Smooth muscle cell (in vitro differentiated cells): ENCODE measurements around the gene CCDC120. TPM values are rescaled to one million over a fixed set of nuclear protein-coding genes. Genes with fewer than 3 reads are reported as not detected.

Experiments
- DNase-seq: peaks from one replicate; lab custom pipeline; 2025; ENCODE audit not compliant: unreplicated experiment; lab: John Stamatoyannopoulos, UW
- H2AFZ ChIP-seq: fragments of 200-600 bp; sonication (generic); 2 replicates; pipeline ENCODE4 v1.6.0; 2016; ENCODE audit warnings: antibody characterized with exemption, low read depth, mild to moderate bottlenecking
- H3F3A ChIP-seq: fragments of 200-600 bp; sonication (generic); 2 replicates; pipeline ENCODE4 v1.6.0; 2017; ENCODE audit warnings: antibody characterized with exemption, low read depth
- H3K27ac ChIP-seq: fragments of 200-600 bp; sonication (generic); 2 replicates; pipeline ENCODE4 v1.5.1; 2016; ENCODE audit warnings: low read depth, mild to moderate bottlenecking
- H3K27me3 ChIP-seq: fragments of 200-600 bp; sonication (generic); 2 replicates; pipeline ENCODE4 v1.6.1; 2016; ENCODE audit warnings: low read depth, mild to moderate bottlenecking
- H3K36me3 ChIP-seq: fragments of 200-600 bp; sonication (generic); 2 replicates; pipeline ENCODE4 v1.5.1; 2016; ENCODE audit warnings: low read depth
- H3K4me1 ChIP-seq: fragments of 200-600 bp; sonication (generic); 2 replicates; pipeline ENCODE4 v1.5.1; 2016; ENCODE audit warnings: low read depth
- H3K4me2 ChIP-seq: fragments of 200-600 bp; sonication (generic); 2 replicates; pipeline ENCODE4 v1.6.0; 2016; ENCODE audit warnings: mild to moderate bottlenecking
- H3K4me3 ChIP-seq: fragments of 200-600 bp; sonication (generic); 2 replicates; pipeline ENCODE4 v1.5.1; 2016; ENCODE audit warnings: mild to moderate bottlenecking
- H3K79me2 ChIP-seq: fragments of 200-600 bp; sonication (generic); 2 replicates; pipeline ENCODE4 v1.6.0; 2016; ENCODE audit warnings: low read depth, mild to moderate bottlenecking
- H3K9ac ChIP-seq: fragments of 200-600 bp; sonication (generic); 2 replicates; pipeline ENCODE4 v1.6.0; 2016; ENCODE audit warnings: low read depth
- H3K9me3 ChIP-seq: fragments of 200-600 bp; sonication (generic); replicated peaks from 2 replicates; pipeline ENCODE4 v1.5.1; 2016; ENCODE audit warnings: low read depth
- H4K20me1 ChIP-seq: fragments of 200-600 bp; sonication (generic); 2 replicates; pipeline ENCODE4 v1.6.0; 2016; ENCODE audit warnings: low read depth
- CTCF ChIP-seq: fragments of 200-600 bp; sonication (generic); IDR thresholded peaks from 2 replicates; pipeline ENCODE4 v1.5.1; 2017; ENCODE audit warnings: borderline replicate concordance, mild to moderate bottlenecking, antibody characterized with exemption; ENCODE audit not compliant: insufficient read depth, poor library complexity, severe bottlenecking
- WGBS: methylation state at CpG from one replicate; pipeline ENCODE4 v1.1.7; 2016; ENCODE audit warnings: low lambda C conversion rate; 5-methylcytosine and 5-hydroxymethylcytosine counted together
- polyA plus RNA-seq: library from polyadenylated mRNA; unstranded; fragments of >200 nt; fragmentation: Nextera tagmentation; extraction: Ambion mirVana; gene quantifications from 2 replicates; pipeline ENCODE4 v1.2.1, GENCODE V29; 2016
- total RNA-seq: library from RNA; depleted of rRNA; stranded (reverse); fragments of >200 nt; gene quantifications from 2 replicates; pipeline ENCODE4 v1.2.3, GENCODE V29; 2014

Gene CCDC120
- total and polyA plus RNA-seq, 2 experiments from 2014 or later, result 2.0 to 5.4 TPM

GRCh38 chrX:49054073-49054762 lies 4.6 kb upstream of the CCDC120 start:
- Histone ChIP-seq H3K4me3 (peak overlapping the region; percentile 62), H3F3A (no peaks in the 10 kb centered on the region), H3K36me3 (no peaks in the 10 kb centered on the region), H4K20me1 (no peaks in the 10 kb centered on the region), H3K27me3 (no peaks in the 10 kb centered on the region), H3K27ac (no peak overlapping the region), H3K9ac (no peak overlapping the region), H3K9me3 (no peaks in the 10 kb centered on the region), H3K4me1 (no peaks in the 10 kb centered on the region), H3K4me2 (peak overlapping the region; percentile 86), H2AFZ (no peak overlapping the region), H3K79me2 (no peaks in the 10 kb centered on the region)
- no peak for TF ChIP-seq CTCF
- no peak for DNase-seq
- 81% methylated on average over 5 of the region's 5 CpGs for WGBS

GRCh38 chrX:49059201-49059600 lies 402 bp downstream of the CCDC120 start:
- Histone ChIP-seq H2AFZ (no peak overlapping the region), H3K4me1 (no peaks in the 10 kb centered on the region), H3K79me2 (no peaks in the 10 kb centered on the region), H3F3A (no peaks in the 10 kb centered on the region), H3K9me3 (no peaks in the 10 kb centered on the region), H3K4me2 (peak overlapping the region; percentile 44), H3K9ac (no peak overlapping the region), H3K4me3 (peak overlapping the region; percentile 41), H3K27ac (peak overlapping the region; percentile 49), H4K20me1 (no peaks in the 10 kb centered on the region), H3K27me3 (no peaks in the 10 kb centered on the region), H3K36me3 (no peaks in the 10 kb centered on the region)
- TF ChIP-seq CTCF, result no peak
- DNase-seq, result no peak
- WGBS, result 60% methylated on average over 3 of the region's 6 CpGs

GRCh38 chrX:49059681-49060085 lies 884 bp downstream of the CCDC120 start:
- H3K79me2 ChIP-seq, result no peaks in the 10 kb centered on the region
- no peak for DNase-seq
- H3K9ac ChIP-seq, result no peak overlapping the region
- no peaks in the 10 kb centered on the region for H3K36me3 ChIP-seq
- peak overlapping the region; percentile 49 for H3K27ac ChIP-seq
- no peaks in the 10 kb centered on the region for H4K20me1 ChIP-seq
- H2AFZ ChIP-seq, result no peak overlapping the region
- H3F3A ChIP-seq, result no peaks in the 10 kb centered on the region
- peak overlapping the region; percentile 41 for H3K4me3 ChIP-seq
- H3K4me2 ChIP-seq, result no peak overlapping the region
- no peaks in the 10 kb centered on the region for H3K4me1 ChIP-seq
- H3K9me3 ChIP-seq, result no peaks in the 10 kb centered on the region
- no peak for TF ChIP-seq CTCF
- H3K27me3 ChIP-seq, result no peaks in the 10 kb centered on the region
- 63% methylated on average over 10 of the region's 10 CpGs for WGBS

GRCh38 chrX:49060914-49061313 lies 2.1 kb downstream of the CCDC120 start:
- Histone ChIP-seq H2AFZ (no peak overlapping the region), H3K27me3 (no peaks in the 10 kb centered on the region), H3K9me3 (no peaks in the 10 kb centered on the region), H3K4me3 (no peak overlapping the region), H4K20me1 (no peaks in the 10 kb centered on the region), H3K4me1 (no peaks in the 10 kb centered on the region), H3K79me2 (no peaks in the 10 kb centered on the region), H3K27ac (no peak overlapping the region), H3K36me3 (no peaks in the 10 kb centered on the region), H3K4me2 (no peak overlapping the region), H3K9ac (no peak overlapping the region), H3F3A (no peaks in the 10 kb centered on the region)
- no peak for TF ChIP-seq CTCF
- WGBS, result 66% methylated on average over 3 of the region's 3 CpGs
- DNase-seq, result no peak
